DMS153 treated with DMSO at 0.1 percent for 48 hours (cell line): ENCODE measurements around the gene ADRM1.

Experiments
- DNase-seq: peaks from one replicate; lab custom pipeline; 2025; ENCODE audit not compliant: unreplicated experiment; lab: John Stamatoyannopoulos, UW

The ADRM1 gene

GRCh38 chr20:62323146-62323979 lies 20.6 kb downstream of the ADRM1 start:
- DNase-seq: no peak

- DNase-seq: no peak
Measured at GRCh38 chr20:62323980-62324906, 21.4 kb downstream of the ADRM1 start.

GRCh38 chr20:62325172-62325905 lies 22.5 kb downstream of the ADRM1 start:
- no peak for DNase-seq

- DNase-seq: no peak
Measured at GRCh38 chr20:62326559-62326958, 23.8 kb downstream of the ADRM1 start.

- DNase-seq: no peak
Measured at GRCh38 chr20:62326959-62327725, 24.3 kb downstream of the ADRM1 start.

GRCh38 chr20:62327726-62328495 lies 25.1 kb downstream of the ADRM1 start:
- DNase-seq: no peak

GRCh38 chr20:62328684-62329388 lies 26.0 kb downstream of the ADRM1 start:
- DNase-seq: no peak

GRCh38 chr20:62329389-62330377 lies 26.9 kb downstream of the ADRM1 start:
- no peak for DNase-seq

- no peak for DNase-seq
Measured at GRCh38 chr20:62330576-62331317, 27.9 kb downstream of the ADRM1 start.

GRCh38 chr20:62331347-62331746 lies 28.6 kb downstream of the ADRM1 start:
- DNase-seq: no peak

- no peak for DNase-seq
Measured at GRCh38 chr20:62332421-62332820, 29.6 kb downstream of the ADRM1 start.

GRCh38 chr20:62332989-62333819 lies 30.4 kb downstream of the ADRM1 start:
- no peak for DNase-seq

- no peak for DNase-seq
Measured at GRCh38 chr20:62333820-62334595, 31.2 kb downstream of the ADRM1 start.

- no peak for DNase-seq
Measured at GRCh38 chr20:62334881-62335280, 32.1 kb downstream of the ADRM1 start.

GRCh38 chr20:62335532-62335931 lies 32.7 kb downstream of the ADRM1 start:
- DNase-seq: no peak

- DNase-seq: no peak
Measured at GRCh38 chr20:62336329-62336728, 33.5 kb downstream of the ADRM1 start.
